Stimulated activated CD8-positive, alpha-beta memory T cell treated with anti-CD3 and anti-CD28 coated beads, Interleukin-7, amount 100 ng/mL, for 24 hours (primary cell): ENCODE data around the gene TRIM46.
A peak's percentile ranks its signal among the peaks of the same experiment; 100 is the strongest.

Experiments
- DNase-seq: peaks from one replicate; pipeline ENCODE4 v3.0.0-alpha.2; 2020; ENCODE audit warnings: low read depth

The TRIM46 gene, protein sequence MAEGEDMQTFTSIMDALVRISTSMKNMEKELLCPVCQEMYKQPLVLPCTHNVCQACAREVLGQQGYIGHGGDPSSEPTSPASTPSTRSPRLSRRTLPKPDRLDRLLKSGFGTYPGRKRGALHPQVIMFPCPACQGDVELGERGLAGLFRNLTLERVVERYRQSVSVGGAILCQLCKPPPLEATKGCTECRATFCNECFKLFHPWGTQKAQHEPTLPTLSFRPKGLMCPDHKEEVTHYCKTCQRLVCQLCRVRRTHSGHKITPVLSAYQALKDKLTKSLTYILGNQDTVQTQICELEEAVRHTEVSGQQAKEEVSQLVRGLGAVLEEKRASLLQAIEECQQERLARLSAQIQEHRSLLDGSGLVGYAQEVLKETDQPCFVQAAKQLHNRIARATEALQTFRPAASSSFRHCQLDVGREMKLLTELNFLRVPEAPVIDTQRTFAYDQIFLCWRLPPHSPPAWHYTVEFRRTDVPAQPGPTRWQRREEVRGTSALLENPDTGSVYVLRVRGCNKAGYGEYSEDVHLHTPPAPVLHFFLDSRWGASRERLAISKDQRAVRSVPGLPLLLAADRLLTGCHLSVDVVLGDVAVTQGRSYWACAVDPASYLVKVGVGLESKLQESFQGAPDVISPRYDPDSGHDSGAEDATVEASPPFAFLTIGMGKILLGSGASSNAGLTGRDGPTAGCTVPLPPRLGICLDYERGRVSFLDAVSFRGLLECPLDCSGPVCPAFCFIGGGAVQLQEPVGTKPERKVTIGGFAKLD

GRCh38 chr1:155173478-155174323 is at the start of gene TRIM46:
TRIM46 (plus strand) TSS chr1:155173849; CDS start chr1:155173967, 118 bp downstream.
- peak; percentile 55 for DNase-seq

- no peak for DNase-seq
Observed at GRCh38 chr1:155124503-155125463, 48.9 kb upstream of the TRIM46 start.

GRCh38 chr1:155125511-155125945 is 48.1 kb upstream of the TRIM46 start:
- DNase-seq, result no peak

- no peak for DNase-seq
Observed at GRCh38 chr1:155125946-155126555, 47.6 kb upstream of the TRIM46 start.

- no peak for DNase-seq
Observed at GRCh38 chr1:155126556-155127104, 47.0 kb upstream of the TRIM46 start.

DNA sequence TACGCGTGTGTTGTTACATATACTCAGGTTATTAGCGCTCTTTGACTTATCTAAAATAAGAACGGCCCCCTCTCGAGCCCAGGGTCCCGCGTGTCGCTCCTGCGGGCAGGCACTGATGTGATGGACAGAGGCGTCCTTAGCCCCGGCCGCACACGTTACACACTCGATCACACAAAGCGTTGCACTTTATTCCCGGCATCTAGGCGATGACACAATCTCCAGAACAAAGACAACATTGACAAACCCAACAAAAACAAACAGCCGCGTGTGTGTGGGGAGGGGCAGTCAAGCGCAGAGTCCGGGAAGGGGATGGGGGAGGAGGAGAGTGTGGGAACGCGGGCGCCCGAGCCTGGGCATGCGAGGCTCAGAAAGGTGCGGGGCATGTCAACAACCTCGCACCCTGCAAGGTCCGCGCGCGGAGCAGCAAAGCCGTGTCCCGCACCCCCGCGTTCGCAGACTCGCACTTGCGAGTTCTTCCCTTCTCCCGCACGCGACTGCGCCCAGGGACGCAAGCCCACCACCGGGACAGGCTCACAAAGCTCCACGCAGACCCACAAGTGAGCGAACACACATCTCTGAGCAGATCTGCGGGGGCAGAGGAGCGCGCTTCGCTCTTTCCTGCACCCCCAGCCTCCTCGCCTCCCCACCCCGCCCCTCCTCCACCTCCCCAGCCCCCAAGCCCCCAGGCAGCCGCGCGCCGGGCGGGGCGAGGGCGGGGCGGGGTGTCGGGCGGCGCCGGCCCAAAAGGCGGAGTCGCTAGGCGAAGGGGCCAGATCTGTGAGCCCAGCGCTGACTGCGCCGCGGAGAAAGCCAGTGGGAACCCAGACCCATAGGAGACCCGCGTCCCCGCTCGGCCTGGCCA is 46.3 kb upstream of the TRIM46 start, which contains the start of gene EFNA1:
Gene EFNA1 (plus strand): TSS at position 772 of the 862 bp plus-strand sequence. CDS start 102 bp downstream, outside the sequence.
- DNase-seq, result no peak

DNA sequence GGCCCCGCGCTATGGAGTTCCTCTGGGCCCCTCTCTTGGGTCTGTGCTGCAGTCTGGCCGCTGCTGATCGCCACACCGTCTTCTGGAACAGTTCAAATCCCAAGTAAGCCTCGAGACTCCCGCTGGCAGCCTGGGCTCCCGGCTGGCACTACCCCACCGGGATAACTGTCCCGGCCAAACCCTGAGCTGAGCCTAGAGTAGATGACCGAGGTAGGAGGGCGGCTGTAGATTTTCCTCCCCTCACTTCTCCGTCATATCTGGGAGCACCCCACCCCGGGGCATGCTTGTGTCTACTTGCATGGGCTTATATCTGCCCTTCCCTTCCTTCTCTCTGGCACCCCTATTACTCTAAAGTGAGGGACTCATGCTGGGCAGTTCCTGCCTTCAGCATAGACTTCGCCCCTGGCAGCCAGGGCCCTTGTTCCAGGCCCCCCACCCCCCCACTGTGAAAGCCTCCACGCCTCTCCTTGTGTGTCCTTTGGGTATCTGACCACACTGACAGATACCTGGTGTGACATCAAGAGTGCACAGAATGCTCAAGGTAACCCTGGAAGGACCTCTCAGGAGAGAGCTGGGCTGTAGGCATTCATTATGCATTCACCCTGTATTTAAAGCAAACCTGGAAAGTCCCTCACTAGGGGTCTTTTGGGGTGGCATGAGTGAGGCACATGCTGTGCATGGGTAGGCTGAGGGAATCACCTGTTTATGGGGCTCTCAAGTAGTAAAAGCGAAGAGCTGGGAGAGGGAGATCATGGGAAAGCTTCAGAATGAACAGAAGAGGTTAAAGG is 45.5 kb upstream of the TRIM46 start:
- no peak for DNase-seq

GRCh38 chr1:155128755-155129473 is 44.7 kb upstream of the TRIM46 start:
- no peak for DNase-seq

- no peak for DNase-seq
Observed at GRCh38 chr1:155130272-155131006, 43.2 kb upstream of the TRIM46 start.

GRCh38 chr1:155131285-155131684 is 42.4 kb upstream of the TRIM46 start:
- no peak for DNase-seq

- DNase-seq, result no peak
Observed at GRCh38 chr1:155131856-155132255, 41.8 kb upstream of the TRIM46 start.

DNA sequence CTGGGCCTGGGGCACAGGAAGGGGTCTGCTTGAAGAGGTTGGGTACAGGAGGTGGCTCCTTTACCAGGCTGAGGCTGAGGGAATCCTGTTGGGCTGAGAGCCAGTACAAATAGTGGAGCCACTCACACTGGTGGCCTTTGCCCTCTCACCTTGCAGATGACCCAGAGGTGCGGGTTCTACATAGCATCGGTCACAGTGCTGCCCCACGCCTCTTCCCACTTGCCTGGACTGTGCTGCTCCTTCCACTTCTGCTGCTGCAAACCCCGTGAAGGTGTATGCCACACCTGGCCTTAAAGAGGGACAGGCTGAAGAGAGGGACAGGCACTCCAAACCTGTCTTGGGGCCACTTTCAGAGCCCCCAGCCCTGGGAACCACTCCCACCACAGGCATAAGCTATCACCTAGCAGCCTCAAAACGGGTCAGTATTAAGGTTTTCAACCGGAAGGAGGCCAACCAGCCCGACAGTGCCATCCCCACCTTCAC is 39.8 kb upstream of the TRIM46 start:
- no peak for DNase-seq

DNA sequence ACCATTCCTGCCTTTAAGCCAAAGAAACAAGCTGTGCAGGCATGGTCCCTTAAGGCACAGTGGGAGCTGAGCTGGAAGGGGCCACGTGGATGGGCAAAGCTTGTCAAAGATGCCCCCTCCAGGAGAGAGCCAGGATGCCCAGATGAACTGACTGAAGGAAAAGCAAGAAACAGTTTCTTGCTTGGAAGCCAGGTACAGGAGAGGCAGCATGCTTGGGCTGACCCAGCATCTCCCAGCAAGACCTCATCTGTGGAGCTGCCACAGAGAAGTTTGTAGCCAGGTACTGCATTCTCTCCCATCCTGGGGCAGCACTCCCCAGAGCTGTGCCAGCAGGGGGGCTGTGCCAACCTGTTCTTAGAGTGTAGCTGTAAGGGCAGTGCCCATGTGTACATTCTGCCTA is 39.3 kb upstream of the TRIM46 start:
- no peak for DNase-seq

GRCh38 chr1:155134880-155135414 is 38.7 kb upstream of the TRIM46 start:
- peak; percentile 44 for DNase-seq

GRCh38 chr1:155135415-155136028 is 38.1 kb upstream of the TRIM46 start, which contains the start of gene SLC50A1:
SLC50A1 (plus strand) TSS chr1:155135852; CDS start chr1:155135912, 60 bp downstream.
- DNase-seq, result peak; percentile 87

GRCh38 chr1:155136748-155137147 is 36.9 kb upstream of the TRIM46 start:
- DNase-seq, result no peak
